GM23338 (cell line): ENCODE measurements around the gene FUBP1. TPM values are rescaled to one million over a fixed set of nuclear protein-coding genes. Genes with fewer than 3 reads are reported as not detected.

Experiments used
- ATAC-seq: fragments of 200-7000 bp; cut with Tn5 transposase; 3 replicates; pipeline ENCODE4 v1.9.1; 2020
- DNase-seq: peaks from one replicate; pipeline ENCODE4 v3.0.0-alpha.2; 2015; ENCODE audit warnings: low spot score
- H2AFZ ChIP-seq: fragments of 200-600 bp; sonication (generic); 2 replicates; pipeline ENCODE4 v1.8.0; 2016; ENCODE audit warnings: antibody characterized with exemption, mild to moderate bottlenecking, moderate library complexity
- H3F3A ChIP-seq: fragments of 200-600 bp; sonication (generic); replicated peaks from 2 replicates; pipeline ENCODE4 v1.8.0; 2017; ENCODE audit warnings: antibody characterized with exemption, mixed run types, low read depth
- H3K27ac ChIP-seq: fragments of 200-600 bp; sonication (generic); 2 replicates; pipeline ENCODE4 v1.6.1; 2016; ENCODE audit warnings: low read depth
- H3K27me3 ChIP-seq: fragments of 200-600 bp; sonication (generic); 2 replicates; pipeline ENCODE4 v1.8.0; 2016; ENCODE audit warnings: mild to moderate bottlenecking, mixed run types, moderate library complexity; ENCODE audit not compliant: insufficient read depth
- H3K36me3 ChIP-seq: fragments of 200-600 bp; sonication (generic); 2 replicates; pipeline ENCODE4 v1.8.0; 2016; ENCODE audit warnings: mild to moderate bottlenecking; ENCODE audit not compliant: insufficient read depth
- H3K4me1 ChIP-seq: fragments of 200-600 bp; sonication (generic); 2 replicates; pipeline ENCODE4 v1.8.0; 2016; ENCODE audit warnings: mild to moderate bottlenecking, moderate library complexity; ENCODE audit not compliant: insufficient read depth
- H3K4me2 ChIP-seq: fragments of 200-600 bp; sonication (generic); 2 replicates; pipeline ENCODE4 v1.7.1; 2017; ENCODE audit warnings: mixed run types
- H3K4me3 ChIP-seq: fragments of 200-600 bp; sonication (generic); 2 replicates; pipeline ENCODE4 v1.6.1; 2016; ENCODE audit warnings: mixed run types
- H3K79me2 ChIP-seq: fragments of 200-600 bp; sonication (generic); replicated peaks from 2 replicates; pipeline ENCODE4 v1.8.0; 2017; ENCODE audit warnings: mild to moderate bottlenecking; ENCODE audit not compliant: insufficient read depth
- H3K9me2 ChIP-seq: fragments of 200-600 bp; sonication (generic); 2 replicates; pipeline ENCODE4 v1.8.0; 2017; ENCODE audit not compliant: insufficient read depth
- H4K20me1 ChIP-seq: fragments of 200-600 bp; sonication (generic); replicated peaks from 2 replicates; pipeline ENCODE4 v1.8.0; 2017; ENCODE audit warnings: mild to moderate bottlenecking; ENCODE audit not compliant: insufficient read depth
- H3K27ac Mint-ChIP-seq: 2 replicates; pipeline ENCODE4 v1.8.0; 2020; ENCODE audit warnings: inconsistent platforms, mild to moderate bottlenecking, moderate library complexity, mixed read lengths
- H3K27me3 Mint-ChIP-seq: 3 replicates; pipeline ENCODE4 v1.8.0; 2022; ENCODE audit warnings: low read depth, mild to moderate bottlenecking, moderate library complexity, mixed read lengths, inconsistent platforms; ENCODE audit not compliant: insufficient read depth, poor library complexity
- H3K36me3 Mint-ChIP-seq: 3 replicates; pipeline ENCODE4 v1.8.0; 2021; ENCODE audit warnings: low read depth, mild to moderate bottlenecking, inconsistent platforms, moderate library complexity, mixed read lengths
- H3K4me1 Mint-ChIP-seq: 3 replicates; pipeline ENCODE4 v1.8.0; 2020; ENCODE audit warnings: mild to moderate bottlenecking, inconsistent platforms, mixed read lengths
- H3K4me3 Mint-ChIP-seq: 3 replicates; pipeline ENCODE4 v1.8.0; 2021; ENCODE audit warnings: moderate library complexity, mild to moderate bottlenecking, inconsistent platforms, mixed read lengths
- H3K9me3 Mint-ChIP-seq: 3 replicates; pipeline ENCODE4 v1.8.0; 2020; ENCODE audit warnings: moderate library complexity, mild to moderate bottlenecking, inconsistent platforms, mixed read lengths
- CREB1 ChIP-seq: fragments of 250-450 bp; sonication (Bioruptor Pico); IDR thresholded peaks from 2 replicates; pipeline ENCODE4 v1.5.0; 2020; ENCODE audit warnings: low read depth, mild to moderate bottlenecking, moderate library complexity
- EZH2 ChIP-seq: fragments of 200-600 bp; sonication (generic); IDR thresholded peaks from one replicate; pipeline ENCODE4 v1.8.0; 2017; ENCODE audit warnings: antibody characterized with exemption, mild to moderate bottlenecking, low read depth; ENCODE audit not compliant: unreplicated experiment
- EZH2phosphoT487 ChIP-seq: fragments of 200-600 bp; sonication (generic); IDR thresholded peaks from one replicate; pipeline ENCODE4 v1.8.1; 2018; ENCODE audit warnings: antibody characterized with exemption; ENCODE audit not compliant: unreplicated experiment
- JUNB ChIP-seq: IDR thresholded peaks from one replicate; pipeline ENCODE4 v1.6.1; 2016; ENCODE audit warnings: antibody characterized with exemption; ENCODE audit not compliant: unreplicated experiment
- NANOG ChIP-seq: IDR thresholded peaks from 2 replicates; pipeline ENCODE4 v1.6.1; 2016; ENCODE audit warnings: antibody characterized with exemption, borderline replicate concordance
- POLR2AphosphoS5 ChIP-seq: IDR thresholded peaks from 2 replicates; pipeline ENCODE4 v1.6.1; 2016; ENCODE audit warnings: antibody characterized with exemption, low read depth
- STAT1 ChIP-seq: IDR thresholded peaks from one replicate; pipeline ENCODE4 v1.6.1; 2016; ENCODE audit warnings: antibody characterized with exemption; ENCODE audit not compliant: unreplicated experiment
- ZNF114 ChIP-seq: fragments of 250-450 bp; sonication (Bioruptor Pico); IDR thresholded peaks from 2 replicates; pipeline ENCODE4 v1.5.0; 2020; ENCODE audit warnings: mild to moderate bottlenecking, moderate library complexity
- ZNF331 ChIP-seq: fragments of 250-450 bp; sonication (Bioruptor Pico); IDR thresholded peaks from 2 replicates; pipeline ENCODE4 v1.5.0; 2020; ENCODE audit warnings: low read depth, mild to moderate bottlenecking, moderate library complexity
- polyA plus RNA-seq: library from polyadenylated mRNA; unstranded; fragments of >200 nt; fragmentation: Nextera tagmentation; extraction: Ambion mirVana; gene quantifications from 2 replicates; pipeline ENCODE4 v1.2.1, GENCODE V29; 2016
- total RNA-seq: library from RNA; depleted of rRNA; stranded (reverse); fragments of >200 nt; shearing (Covaris generic); gene quantifications from 2 replicates; pipeline ENCODE4 v1.2.3, GENCODE V29; 2014
- TF ChIP-seq, protein P1 (sequence below): fragments of 250-450 bp; sonication (Bioruptor Pico); IDR thresholded peaks from 2 replicates; pipeline ENCODE4 v1.5.0; 2020; ENCODE audit warnings: mild to moderate bottlenecking, moderate library complexity
- TF ChIP-seq, protein P2 (sequence below): IDR thresholded peaks from 2 replicates; pipeline ENCODE4 v1.6.1; 2016; ENCODE audit warnings: antibody characterized with exemption
- TF ChIP-seq, protein P3 (sequence below): IDR thresholded peaks from one replicate; pipeline ENCODE4 v1.6.1; 2018; ENCODE audit warnings: antibody characterized with exemption; ENCODE audit not compliant: unreplicated experiment
- TF ChIP-seq, protein P4 (sequence below), 2 experiments: fragments of 200-600 bp in 1 of 2; sonication (generic) in 1 of 2; conservative IDR thresholded peaks; 2 replicates each; pipeline versions ENCODE4 v1.5.1 to v1.6.1; 2016 to 2017; ENCODE audit warnings: antibody characterized with exemption in 2 of 2, low read depth in 2 of 2, mild to moderate bottlenecking in 2 of 2, moderate library complexity in 1 of 2

Gene FUBP1
- total and polyA plus RNA-seq, 2 experiments from 2014 or later = 212 to 308 TPM

DNA sequence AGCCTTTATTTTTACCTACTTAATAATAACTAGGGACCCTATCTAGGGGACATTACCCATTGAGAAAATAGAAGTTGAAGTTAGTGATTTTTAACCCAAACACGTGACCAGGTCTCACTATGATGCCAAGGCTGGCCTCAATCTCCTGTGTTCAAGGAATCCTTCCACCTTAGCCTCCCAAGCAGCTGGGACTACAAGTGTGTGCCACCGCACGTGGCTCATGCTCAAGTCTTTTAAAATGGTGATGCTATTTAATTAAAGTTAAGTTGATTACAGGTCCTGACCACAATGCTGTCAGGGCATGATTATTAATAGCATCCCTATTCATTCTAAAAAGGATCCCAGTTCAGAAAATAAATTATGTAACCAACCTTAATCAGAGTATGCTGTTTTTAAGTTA lies 25.0 kb downstream of the FUBP1 start (continued):
- TF ChIP-seq, protein P1, sequence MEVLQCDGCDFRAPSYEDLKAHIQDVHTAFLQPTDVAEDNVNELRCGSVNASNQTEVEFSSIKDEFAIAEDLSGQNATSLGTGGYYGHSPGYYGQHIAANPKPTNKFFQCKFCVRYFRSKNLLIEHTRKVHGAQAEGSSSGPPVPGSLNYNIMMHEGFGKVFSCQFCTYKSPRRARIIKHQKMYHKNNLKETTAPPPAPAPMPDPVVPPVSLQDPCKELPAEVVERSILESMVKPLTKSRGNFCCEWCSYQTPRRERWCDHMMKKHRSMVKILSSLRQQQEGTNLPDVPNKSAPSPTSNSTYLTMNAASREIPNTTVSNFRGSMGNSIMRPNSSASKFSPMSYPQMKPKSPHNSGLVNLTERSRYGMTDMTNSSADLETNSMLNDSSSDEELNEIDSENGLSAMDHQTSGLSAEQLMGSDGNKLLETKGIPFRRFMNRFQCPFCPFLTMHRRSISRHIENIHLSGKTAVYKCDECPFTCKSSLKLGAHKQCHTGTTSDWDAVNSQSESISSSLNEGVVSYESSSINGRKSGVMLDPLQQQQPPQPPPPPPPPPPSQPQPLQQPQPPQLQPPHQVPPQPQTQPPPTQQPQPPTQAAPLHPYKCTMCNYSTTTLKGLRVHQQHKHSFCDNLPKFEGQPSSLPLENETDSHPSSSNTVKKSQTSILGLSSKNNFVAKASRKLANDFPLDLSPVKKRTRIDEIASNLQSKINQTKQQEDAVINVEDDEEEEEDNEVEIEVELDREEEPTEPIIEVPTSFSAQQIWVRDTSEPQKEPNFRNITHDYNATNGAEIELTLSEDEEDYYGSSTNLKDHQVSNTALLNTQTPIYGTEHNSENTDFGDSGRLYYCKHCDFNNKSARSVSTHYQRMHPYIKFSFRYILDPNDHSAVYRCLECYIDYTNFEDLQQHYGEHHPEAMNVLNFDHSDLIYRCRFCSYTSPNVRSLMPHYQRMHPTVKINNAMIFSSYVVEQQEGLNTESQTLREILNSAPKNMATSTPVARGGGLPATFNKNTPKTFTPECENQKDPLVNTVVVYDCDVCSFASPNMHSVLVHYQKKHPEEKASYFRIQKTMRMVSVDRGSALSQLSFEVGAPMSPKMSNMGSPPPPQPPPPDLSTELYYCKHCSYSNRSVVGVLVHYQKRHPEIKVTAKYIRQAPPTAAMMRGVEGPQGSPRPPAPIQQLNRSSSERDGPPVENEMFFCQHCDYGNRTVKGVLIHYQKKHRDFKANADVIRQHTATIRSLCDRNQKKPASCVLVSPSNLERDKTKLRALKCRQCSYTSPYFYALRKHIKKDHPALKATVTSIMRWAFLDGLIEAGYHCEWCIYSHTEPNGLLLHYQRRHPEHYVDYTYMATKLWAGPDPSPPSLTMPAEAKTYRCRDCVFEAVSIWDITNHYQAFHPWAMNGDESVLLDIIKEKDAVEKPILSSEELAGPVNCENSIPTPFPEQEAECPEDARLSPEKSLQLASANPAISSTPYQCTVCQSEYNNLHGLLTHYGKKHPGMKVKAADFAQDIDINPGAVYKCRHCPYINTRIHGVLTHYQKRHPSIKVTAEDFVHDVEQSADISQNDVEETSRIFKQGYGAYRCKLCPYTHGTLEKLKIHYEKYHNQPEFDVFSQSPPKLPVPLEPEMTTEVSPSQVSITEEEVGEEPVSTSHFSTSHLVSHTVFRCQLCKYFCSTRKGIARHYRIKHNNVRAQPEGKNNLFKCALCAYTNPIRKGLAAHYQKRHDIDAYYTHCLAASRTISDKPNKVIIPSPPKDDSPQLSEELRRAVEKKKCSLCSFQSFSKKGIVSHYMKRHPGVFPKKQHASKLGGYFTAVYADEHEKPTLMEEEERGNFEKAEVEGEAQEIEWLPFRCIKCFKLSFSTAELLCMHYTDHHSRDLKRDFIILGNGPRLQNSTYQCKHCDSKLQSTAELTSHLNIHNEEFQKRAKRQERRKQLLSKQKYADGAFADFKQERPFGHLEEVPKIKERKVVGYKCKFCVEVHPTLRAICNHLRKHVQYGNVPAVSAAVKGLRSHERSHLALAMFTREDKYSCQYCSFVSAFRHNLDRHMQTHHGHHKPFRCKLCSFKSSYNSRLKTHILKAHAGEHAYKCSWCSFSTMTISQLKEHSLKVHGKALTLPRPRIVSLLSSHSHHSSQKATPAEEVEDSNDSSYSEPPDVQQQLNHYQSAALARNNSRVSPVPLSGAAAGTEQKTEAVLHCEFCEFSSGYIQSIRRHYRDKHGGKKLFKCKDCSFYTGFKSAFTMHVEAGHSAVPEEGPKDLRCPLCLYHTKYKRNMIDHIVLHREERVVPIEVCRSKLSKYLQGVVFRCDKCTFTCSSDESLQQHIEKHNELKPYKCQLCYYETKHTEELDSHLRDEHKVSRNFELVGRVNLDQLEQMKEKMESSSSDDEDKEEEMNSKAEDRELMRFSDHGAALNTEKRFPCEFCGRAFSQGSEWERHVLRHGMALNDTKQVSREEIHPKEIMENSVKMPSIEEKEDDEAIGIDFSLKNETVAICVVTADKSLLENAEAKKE (CRISPR knock-in tag) = no peak

DNA sequence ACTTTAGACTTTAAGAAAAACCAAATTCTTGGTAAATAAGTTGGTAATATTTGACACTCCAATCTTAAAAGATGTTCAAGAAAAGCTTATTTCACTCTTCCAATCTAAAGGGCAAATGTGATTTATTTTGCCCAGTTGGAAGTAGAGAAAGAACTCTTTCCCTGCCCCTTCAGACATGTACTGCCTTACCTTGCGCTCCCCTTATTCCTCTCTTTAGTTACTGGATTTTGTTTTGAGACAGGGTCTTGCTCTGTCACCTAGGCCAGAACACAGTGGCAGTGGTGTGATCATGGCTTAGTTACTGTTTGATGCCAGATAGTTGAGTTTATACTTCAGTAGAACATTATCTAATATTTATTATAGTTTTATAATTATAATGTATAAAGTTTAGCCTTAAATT lies 27.5 kb downstream of the FUBP1 start:
- Mint-ChIP-seq H3K4me3 (no peak overlapping the region), H3K36me3 (peaks cover 81% of the 10 kb centered on the region)
- TF ChIP-seq STAT1 (no peak), EZH2phosphoT487 (no peak), ZNF114 (CRISPR knock-in tag) (no peak), ZNF331 (CRISPR knock-in tag) (no peak), EZH2 (no peak), JUNB (no peak), CREB1 (CRISPR knock-in tag) (no peak), NANOG (no peak), POLR2AphosphoS5 (no peak)
- TF ChIP-seq, protein P2, sequence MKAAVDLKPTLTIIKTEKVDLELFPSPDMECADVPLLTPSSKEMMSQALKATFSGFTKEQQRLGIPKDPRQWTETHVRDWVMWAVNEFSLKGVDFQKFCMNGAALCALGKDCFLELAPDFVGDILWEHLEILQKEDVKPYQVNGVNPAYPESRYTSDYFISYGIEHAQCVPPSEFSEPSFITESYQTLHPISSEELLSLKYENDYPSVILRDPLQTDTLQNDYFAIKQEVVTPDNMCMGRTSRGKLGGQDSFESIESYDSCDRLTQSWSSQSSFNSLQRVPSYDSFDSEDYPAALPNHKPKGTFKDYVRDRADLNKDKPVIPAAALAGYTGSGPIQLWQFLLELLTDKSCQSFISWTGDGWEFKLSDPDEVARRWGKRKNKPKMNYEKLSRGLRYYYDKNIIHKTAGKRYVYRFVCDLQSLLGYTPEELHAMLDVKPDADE = no peak
- TF ChIP-seq, protein P3, sequence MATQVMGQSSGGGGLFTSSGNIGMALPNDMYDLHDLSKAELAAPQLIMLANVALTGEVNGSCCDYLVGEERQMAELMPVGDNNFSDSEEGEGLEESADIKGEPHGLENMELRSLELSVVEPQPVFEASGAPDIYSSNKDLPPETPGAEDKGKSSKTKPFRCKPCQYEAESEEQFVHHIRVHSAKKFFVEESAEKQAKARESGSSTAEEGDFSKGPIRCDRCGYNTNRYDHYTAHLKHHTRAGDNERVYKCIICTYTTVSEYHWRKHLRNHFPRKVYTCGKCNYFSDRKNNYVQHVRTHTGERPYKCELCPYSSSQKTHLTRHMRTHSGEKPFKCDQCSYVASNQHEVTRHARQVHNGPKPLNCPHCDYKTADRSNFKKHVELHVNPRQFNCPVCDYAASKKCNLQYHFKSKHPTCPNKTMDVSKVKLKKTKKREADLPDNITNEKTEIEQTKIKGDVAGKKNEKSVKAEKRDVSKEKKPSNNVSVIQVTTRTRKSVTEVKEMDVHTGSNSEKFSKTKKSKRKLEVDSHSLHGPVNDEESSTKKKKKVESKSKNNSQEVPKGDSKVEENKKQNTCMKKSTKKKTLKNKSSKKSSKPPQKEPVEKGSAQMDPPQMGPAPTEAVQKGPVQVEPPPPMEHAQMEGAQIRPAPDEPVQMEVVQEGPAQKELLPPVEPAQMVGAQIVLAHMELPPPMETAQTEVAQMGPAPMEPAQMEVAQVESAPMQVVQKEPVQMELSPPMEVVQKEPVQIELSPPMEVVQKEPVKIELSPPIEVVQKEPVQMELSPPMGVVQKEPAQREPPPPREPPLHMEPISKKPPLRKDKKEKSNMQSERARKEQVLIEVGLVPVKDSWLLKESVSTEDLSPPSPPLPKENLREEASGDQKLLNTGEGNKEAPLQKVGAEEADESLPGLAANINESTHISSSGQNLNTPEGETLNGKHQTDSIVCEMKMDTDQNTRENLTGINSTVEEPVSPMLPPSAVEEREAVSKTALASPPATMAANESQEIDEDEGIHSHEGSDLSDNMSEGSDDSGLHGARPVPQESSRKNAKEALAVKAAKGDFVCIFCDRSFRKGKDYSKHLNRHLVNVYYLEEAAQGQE = no peak
- TF ChIP-seq, protein P4, sequence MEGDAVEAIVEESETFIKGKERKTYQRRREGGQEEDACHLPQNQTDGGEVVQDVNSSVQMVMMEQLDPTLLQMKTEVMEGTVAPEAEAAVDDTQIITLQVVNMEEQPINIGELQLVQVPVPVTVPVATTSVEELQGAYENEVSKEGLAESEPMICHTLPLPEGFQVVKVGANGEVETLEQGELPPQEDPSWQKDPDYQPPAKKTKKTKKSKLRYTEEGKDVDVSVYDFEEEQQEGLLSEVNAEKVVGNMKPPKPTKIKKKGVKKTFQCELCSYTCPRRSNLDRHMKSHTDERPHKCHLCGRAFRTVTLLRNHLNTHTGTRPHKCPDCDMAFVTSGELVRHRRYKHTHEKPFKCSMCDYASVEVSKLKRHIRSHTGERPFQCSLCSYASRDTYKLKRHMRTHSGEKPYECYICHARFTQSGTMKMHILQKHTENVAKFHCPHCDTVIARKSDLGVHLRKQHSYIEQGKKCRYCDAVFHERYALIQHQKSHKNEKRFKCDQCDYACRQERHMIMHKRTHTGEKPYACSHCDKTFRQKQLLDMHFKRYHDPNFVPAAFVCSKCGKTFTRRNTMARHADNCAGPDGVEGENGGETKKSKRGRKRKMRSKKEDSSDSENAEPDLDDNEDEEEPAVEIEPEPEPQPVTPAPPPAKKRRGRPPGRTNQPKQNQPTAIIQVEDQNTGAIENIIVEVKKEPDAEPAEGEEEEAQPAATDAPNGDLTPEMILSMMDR (conservative IDR thresholded peaks at IDR 0.05; ENCODE audit: low read depth in 2 of 2) = no peak

More for the DNA sequence above, 27.5 kb downstream of the FUBP1 start:
- no peak overlapping the region for H3K4me2 ChIP-seq
- DNase-seq (no peak), ATAC-seq (no peak)
- Mint-ChIP-seq H3K27me3 (no peaks in the 10 kb centered on the region), H3K4me1 (no peaks in the 10 kb centered on the region; the same call in 2 of the 3 replicates), H3K27ac (no peak overlapping the region), H3K9me3 (no peaks in the 10 kb centered on the region)
- no peaks in the 10 kb centered on the region for H3F3A ChIP-seq
- no peaks in the 10 kb centered on the region for H3K4me1 ChIP-seq
- H3K9me2 ChIP-seq = no peaks in the 10 kb centered on the region
- H3K4me3 ChIP-seq = no peak overlapping the region
- peaks cover 30% of the 10 kb centered on the region for H3K79me2 ChIP-seq
- H2AFZ ChIP-seq = no peak overlapping the region
- H4K20me1 ChIP-seq = peaks cover 24% of the 10 kb centered on the region; the same call in 1 of the 2 replicates
- peaks cover 71% of the 10 kb centered on the region for H3K36me3 ChIP-seq
- H3K27ac ChIP-seq = peak overlapping the region; percentile 41; the same call in 1 of the 2 replicates
- H3K27me3 ChIP-seq = no peaks in the 10 kb centered on the region
